Stimulated activated CD8-positive, alpha-beta memory T cell treated with anti-CD3 and anti-CD28 coated beads, Interleukin-2, amount 100 ng/mL, for 48 hours (primary cell): ENCODE measurements around the gene ARL16.
"Not testable (repeated sequence)": the region's sequence is repeated elsewhere in the genome, so short reads cannot be mapped to it uniquely, and the experiment has no call there.

Source experiments
- DNase-seq, 2 donors: peaks; one replicate each; pipeline ENCODE4 v3.0.0-alpha.2; 2020; ENCODE audit warnings: low read depth in 2 of 2

Gene ARL16

GRCh38 chr17:81695211-81695610 is 11.6 kb upstream of the ARL16 start:
- DNase-seq: no peak

GRCh38 chr17:81694810-81695209 is 11.2 kb upstream of the ARL16 start:
- no peak for DNase-seq

- no peak for DNase-seq
Measured at GRCh38 chr17:81693509-81694210, 10.1 kb upstream of the ARL16 start.

GRCh38 chr17:81691608-81692007 is 8.0 kb upstream of the ARL16 start:
- DNase-seq: no peak

GRCh38 chr17:81691196-81691595 is 7.6 kb upstream of the ARL16 start:
- DNase-seq: no peak

GRCh38 chr17:81690549-81690948 is 7.0 kb upstream of the ARL16 start:
- no peak for DNase-seq

- DNase-seq: no peak
Measured at GRCh38 chr17:81690066-81690465, 6.5 kb upstream of the ARL16 start.

- DNase-seq: no peak
Measured at GRCh38 chr17:81688616-81689015, 5.0 kb upstream of the ARL16 start.

GRCh38 chr17:81687770-81688541 is 4.4 kb upstream of the ARL16 start:
- DNase-seq: no peak

GRCh38 chr17:81686614-81687013 is 3.0 kb upstream of the ARL16 start:
- no peak for DNase-seq

- peak in 1 of 2 donors; percentile 47 for DNase-seq
Measured at GRCh38 chr17:81685108-81685507, 1.5 kb upstream of the ARL16 start.

- DNase-seq: no peak
Measured at GRCh38 chr17:81684442-81684911, 880 bp upstream of the ARL16 start.

- DNase-seq: no peak
Measured at GRCh38 chr17:81683208-81683583, 401 bp downstream of the ARL16 start.

- DNase-seq: no peak
Measured at GRCh38 chr17:81682565-81683207, 911 bp downstream of the ARL16 start.

GRCh38 chr17:81681672-81682071 is 1.9 kb downstream of the ARL16 start:
- DNase-seq: no peak

GRCh38 chr17:81680150-81680549 is 3.4 kb downstream of the ARL16 start:
- no peak for DNase-seq

- DNase-seq: no peak
Measured at GRCh38 chr17:81676906-81677305, 6.7 kb downstream of the ARL16 start.

GRCh38 chr17:81675515-81676221 is 7.9 kb downstream of the ARL16 start:
- DNase-seq: not testable (repeated sequence)

- DNase-seq: no peak
Measured at GRCh38 chr17:81673561-81674258, 9.9 kb downstream of the ARL16 start.

- no peak for DNase-seq
Measured at GRCh38 chr17:81672954-81673353, 10.6 kb downstream of the ARL16 start.

- DNase-seq: no peak
Measured at GRCh38 chr17:81672504-81672903, 11.1 kb downstream of the ARL16 start.
